Measurements from ENCODE around the gene C15orf40. TPM values are rescaled to one million over a fixed set of nuclear protein-coding genes. Genes with fewer than 3 reads are reported as not detected.

Gene C15orf40
- total RNA-seq, 2 donors from 2014 or later: 11.0 to 13.0 TPM

GRCh38 chr15:82999905-83000671, 11.4 kb downstream of the C15orf40 start:
- no peak for DNase-seq (ENCODE audit: low spot score)
- intact Hi-C loops (cut with DNase I): loop anchor here (10.0 kb wide), 1 partner anchor 465 kb away; no protein-coding TSS in a partner anchor

DNA sequence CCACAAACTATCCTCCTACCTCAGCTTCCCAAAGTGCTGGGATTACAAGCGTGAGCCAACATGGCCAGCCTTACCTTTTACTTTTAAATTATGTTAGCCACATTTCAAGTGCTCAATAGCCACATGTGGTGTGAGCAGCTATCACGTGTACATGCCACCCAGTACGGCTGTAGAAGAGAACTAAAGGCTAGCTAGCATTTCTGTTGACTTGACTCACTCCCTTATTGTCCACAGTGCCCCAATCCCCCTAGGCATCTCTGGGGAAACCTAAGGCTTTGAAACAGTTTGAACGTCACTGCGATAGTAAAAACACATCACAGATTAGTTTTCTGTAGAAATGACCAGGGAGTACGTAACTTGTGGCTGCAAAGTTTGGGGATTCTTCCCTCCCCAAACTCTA, 12.0 kb downstream of the C15orf40 start:
- no peak for DNase-seq (ENCODE audit: low spot score)
- intact Hi-C loops (cut with DNase I): no loop called here

DNA sequence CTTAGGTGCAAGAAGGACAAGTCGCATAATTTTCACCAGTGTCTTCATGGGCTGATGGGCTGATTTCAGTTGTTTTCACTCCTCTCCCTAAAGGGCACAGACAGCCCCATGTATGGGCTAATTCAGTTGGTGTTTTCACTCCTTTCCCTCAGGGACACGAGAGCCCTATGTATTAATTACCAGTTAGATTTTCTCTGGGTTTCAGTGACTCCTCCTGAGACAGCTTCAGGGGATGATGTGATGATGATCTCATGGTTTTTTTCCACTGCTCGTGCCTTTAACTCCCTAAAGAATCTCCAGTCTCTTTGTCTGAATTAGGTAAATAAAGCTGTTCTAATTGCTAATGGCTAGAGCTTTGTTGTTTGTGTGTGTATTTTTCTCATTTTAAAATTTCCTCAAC, 15.5 kb downstream of the C15orf40 start:
- intact Hi-C loops (cut with DNase I): no loop called here
- no peak for DNase-seq (ENCODE audit: low spot score)

- intact Hi-C loops (cut with DNase I): no loop called here
- no peak for DNase-seq (ENCODE audit: low spot score)
These were observed 16.4 kb downstream of the C15orf40 start for GRCh38 chr15:82995076-82995475.

DNA sequence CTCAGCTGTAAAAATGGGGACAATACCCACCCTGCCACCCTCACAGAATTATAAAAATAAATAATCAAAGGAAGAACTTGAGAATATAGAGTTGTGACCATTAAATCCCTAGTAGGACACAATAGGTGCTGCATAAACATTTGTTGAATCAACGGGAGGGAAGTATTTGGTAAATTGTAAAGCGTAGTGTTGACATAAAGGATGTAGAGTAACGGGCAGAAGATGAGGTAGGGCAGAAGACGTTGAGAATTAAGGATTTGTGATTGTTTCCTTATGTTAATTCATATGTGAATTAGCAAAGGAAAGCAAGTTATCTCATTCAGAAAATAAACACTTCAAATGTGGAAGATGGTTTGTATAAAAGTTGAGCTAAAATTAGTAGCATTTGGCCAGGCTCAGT, 18.3 kb downstream of the C15orf40 start:
- DNase-seq (ENCODE audit: low spot score): no peak
- intact Hi-C loops (cut with DNase I): no loop called here

DNA sequence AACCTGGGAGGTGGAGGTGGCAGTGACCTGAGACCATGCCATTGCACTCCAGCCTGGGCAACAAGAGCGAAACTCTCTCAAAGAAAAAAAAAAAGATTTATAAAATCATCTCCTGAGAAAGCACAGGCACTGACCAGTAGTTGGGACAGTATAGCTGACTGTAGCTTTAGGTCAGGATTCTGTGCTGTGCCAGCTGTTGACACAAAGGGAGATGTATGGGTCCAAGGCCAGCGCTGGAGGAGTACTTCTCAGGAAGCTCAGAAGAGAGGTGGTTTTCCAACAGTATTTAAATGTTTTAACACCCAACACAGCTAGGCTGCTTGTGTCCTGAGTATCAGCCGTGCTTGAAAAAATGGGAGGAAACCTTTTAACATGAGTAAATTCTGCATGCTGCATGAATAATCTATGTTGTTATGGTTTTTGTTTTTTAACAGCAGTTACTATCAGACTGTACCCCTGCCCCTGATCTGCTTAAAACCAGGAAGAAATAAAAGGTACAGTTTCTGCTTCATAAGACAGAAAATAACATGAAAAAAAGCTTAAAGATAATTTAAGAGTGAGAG, 18.9 kb downstream of the C15orf40 start:
- intact Hi-C loops (cut with DNase I): no loop called here

DNA sequence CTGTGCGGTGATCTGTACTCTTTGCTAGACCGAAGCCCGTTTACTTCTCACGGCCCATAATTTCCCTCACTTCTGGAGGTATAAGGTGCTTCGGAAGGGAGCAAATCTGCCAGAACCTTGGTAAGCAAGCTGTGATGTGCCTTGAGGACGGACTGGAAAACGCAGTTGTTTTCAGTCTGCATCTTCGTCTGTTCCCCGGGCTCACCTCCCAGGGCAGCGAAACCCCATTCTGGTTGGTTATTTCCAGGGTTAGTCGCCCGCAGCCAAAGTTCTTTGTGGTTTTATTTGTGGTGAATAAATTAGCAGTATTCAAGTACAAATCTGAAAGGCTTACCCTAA, 25.0 kb downstream of the C15orf40 start:
- DNase-seq (ENCODE audit: low spot score): no peak
- intact Hi-C loops (cut with DNase I): no loop called here

More for the DNA sequence above, 18.9 kb downstream of the C15orf40 start:
- no peak for DNase-seq (ENCODE audit: low spot score)

DNA sequence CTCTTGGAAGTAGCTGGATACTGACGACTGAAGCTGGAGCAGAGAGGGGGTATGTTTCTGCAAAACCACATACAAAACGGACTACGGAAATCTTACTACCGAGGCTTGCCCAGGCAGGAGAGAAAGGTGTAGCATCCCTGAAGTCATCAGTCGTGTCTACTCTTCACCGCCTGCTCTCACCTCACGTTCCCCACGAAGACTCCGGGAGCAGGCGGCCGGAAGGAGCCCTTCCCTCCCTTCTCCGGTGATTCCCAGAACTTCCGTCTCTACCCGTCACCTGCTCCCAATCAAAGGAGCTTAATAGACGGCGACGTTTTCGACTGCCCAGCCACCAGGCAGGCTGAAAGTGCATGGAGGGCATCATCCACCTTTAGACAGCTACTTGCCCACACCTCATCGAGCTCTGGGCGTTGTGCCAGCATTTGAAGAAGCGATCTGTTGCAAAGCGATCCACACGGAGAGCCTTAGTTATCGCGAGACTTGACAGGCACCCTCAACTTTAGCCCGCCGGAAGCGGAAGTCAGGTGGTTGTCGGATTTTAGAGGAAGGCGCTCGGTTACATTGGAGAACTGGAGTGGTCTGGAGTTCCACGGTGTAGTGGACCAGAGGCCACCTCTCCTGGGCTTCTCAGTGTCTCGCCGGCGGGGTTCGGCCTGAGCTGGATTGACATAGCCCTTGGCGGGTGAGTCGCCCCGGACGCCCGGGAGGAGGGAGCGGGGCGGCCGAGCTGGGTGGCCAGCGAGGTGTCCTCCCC, 25.6 kb downstream of the C15orf40 start, which contains the start of gene RAMAC:
TSS of gene RAMAC (plus strand) at position 523 of the 754 bp plus-strand sequence. CDS start 2,809 bp downstream, outside the sequence.
- intact Hi-C loops (cut with DNase I): no loop called here
- peak; percentile 97 for DNase-seq (ENCODE audit: low spot score)

- no peak for DNase-seq (ENCODE audit: low spot score)
These were observed 30.5 kb downstream of the C15orf40 start for GRCh38 chr15:82980981-82981380.

DNA sequence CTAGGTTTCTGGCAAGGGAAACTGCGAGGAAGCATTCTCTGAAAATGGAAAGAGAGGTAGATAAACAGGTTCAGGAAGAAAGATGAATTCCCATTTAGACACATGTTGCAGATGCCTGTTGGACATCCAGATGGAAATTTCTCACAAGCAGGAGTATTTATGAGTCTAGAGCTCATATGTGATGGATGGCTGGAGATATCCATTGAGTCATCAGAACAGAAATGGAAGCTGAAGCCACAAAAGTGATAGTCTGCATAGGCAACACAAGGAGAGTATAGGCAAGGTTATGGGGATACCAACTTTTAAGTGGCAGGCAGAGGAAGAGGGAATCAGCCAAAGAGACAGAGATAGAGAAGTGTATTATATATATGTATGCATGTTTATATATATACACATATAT, 31.7 kb downstream of the C15orf40 start:
- no peak for DNase-seq (ENCODE audit: low spot score)
- intact Hi-C loops (cut with DNase I): no loop called here

More at GRCh38 chr15:82980981-82981380, 30.5 kb downstream of the C15orf40 start:
- intact Hi-C loops (cut with DNase I): no loop called here

DNA sequence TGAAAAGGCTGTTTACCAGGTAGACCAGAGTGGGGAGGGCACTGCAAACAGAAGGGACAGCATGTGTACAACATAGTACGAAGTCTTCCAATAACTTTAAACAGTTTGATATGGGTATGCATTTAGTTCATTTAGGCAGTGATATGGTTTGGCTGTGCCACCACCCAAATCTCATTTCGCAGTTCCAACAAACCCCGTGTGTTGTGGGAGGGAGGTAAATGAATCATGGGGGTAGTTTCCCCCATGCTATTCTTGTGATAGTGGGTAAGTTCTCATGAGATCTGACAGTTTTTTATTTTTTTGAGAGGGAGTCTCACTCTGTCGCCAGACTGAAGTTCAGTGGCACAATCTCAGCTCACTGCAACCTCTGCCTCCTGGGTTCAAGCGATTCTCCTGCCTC, 33.0 kb downstream of the C15orf40 start:
- intact Hi-C loops (cut with DNase I): no loop called here
- no peak for DNase-seq (ENCODE audit: low spot score)

GRCh38 chr15:82977076-82977475, 34.4 kb downstream of the C15orf40 start:
- intact Hi-C loops (cut with DNase I): no loop called here
- DNase-seq (ENCODE audit: low spot score): no peak

DNA sequence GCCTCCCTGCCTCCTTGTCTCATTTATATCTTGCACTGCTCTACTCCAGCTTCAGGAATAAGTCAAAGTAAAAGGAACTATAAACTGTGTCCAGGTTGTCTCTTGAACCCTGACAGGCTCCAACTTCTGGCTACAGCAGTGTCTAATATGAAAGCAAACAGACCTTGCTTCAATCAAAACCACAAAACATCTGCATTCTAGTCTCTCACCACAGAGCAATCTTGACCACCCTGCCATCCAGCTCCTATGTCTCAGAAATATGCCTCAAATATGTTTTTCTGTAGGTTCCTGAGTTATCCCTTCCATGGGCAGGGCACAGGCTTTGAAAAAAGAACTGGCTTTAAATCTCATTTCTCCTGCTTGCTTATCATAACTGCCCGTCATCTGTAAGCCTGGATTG, 38.4 kb downstream of the C15orf40 start:
- intact Hi-C loops (cut with DNase I): no loop called here
- DNase-seq (ENCODE audit: low spot score): no peak

GRCh38 chr15:82971218-82971984, 40.0 kb downstream of the C15orf40 start:
- intact Hi-C loops (cut with DNase I): no loop called here
- DNase-seq (ENCODE audit: low spot score): no peak

DNA sequence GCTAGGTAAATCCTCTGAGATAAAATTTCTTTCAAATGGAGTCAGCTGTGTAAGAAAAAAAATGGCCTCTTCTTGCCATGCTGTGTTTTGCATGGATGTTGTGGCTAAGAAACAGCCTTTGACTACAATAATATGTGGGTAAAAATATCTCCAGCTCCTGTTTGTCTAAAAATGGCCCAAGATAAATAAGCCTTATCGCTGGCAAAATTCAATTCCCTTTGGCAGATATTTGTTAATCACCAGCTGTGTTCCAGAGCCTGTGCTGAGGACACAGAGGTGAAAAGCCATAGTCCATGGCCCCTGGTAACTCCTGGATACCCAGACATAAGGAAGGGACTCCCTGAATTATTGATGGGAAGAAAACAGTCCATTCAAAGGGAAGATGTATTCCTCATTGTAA, 40.7 kb downstream of the C15orf40 start:
- intact Hi-C loops (cut with DNase I): no loop called here
- no peak for DNase-seq (ENCODE audit: low spot score)

DNA sequence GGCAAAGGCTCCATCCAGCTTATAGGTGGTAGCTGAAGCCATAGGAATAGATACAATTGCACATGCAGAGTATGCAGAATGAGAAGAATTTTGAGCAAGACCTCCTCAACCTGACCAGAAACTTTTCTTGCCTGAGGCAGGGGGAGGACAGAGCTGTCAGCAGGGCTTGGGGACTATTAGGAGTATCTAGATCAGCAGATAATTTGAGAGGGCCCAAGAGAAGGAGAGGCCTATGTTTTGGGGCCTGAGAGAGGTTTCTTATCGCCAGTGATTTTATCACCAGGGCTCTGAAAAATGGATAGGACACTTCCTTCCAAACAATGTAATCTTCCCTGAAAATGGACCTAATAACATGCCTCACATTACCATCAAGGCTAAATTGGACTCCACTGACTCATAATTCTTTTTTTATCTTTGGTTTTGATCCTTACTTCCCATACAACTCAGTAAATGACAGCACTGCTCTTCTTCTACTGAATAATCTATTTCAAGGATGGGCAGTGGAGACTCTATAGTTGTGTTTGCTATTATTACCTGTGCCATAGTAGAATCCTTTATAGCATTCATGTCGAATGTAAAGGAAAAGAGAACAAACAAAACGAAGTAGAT, 41.3 kb downstream of the C15orf40 start:
- intact Hi-C loops (cut with DNase I): no loop called here
- DNase-seq (ENCODE audit: low spot score): no peak

- intact Hi-C loops (cut with DNase I): no loop called here
- no peak for DNase-seq (ENCODE audit: low spot score)
These were observed 42.1 kb downstream of the C15orf40 start for GRCh38 chr15:82969353-82969752.

DNA sequence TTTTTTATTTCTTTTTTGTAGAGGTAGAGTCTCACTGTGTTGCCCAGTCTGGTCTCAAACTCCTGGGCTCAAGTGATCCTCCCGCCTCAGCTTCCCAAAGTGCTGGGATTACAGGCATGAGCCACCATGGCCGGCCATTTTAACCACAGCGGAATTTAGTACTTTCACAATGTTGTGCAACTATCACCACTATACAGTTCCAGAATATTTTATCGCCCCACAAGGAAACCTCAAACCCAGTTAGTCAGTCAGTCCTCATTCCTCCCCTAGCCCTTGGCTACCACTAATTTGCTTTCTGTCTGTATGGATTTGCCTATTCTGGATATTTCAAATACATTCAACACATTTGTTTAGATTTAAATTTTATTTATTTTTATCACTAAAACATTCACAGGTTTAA, 43.4 kb downstream of the C15orf40 start:
- no peak for DNase-seq (ENCODE audit: low spot score)
- intact Hi-C loops (cut with DNase I): no loop called here

- intact Hi-C loops (cut with DNase I): no loop called here
- no peak for DNase-seq (ENCODE audit: low spot score)
These were observed 44.8 kb downstream of the C15orf40 start for GRCh38 chr15:82966671-82967071.

All from posterior vena cava (tissue), 2 donors.